GM21423 (cell line): ENCODE data around the gene P2RX1.
"Not testable (repeated sequence)": the region's sequence is repeated elsewhere in the genome, so short reads cannot be mapped to it uniquely, and the experiment has no call there.

ENCODE experiments used
- ATAC-seq: cut with Tn5 transposase; IDR thresholded peaks from one replicate; pipeline ENCODE4 v1.9.1; 2021; ENCODE audit warnings: mild to moderate bottlenecking, moderate library complexity; ENCODE audit not compliant: unreplicated experiment

Gene P2RX1

GRCh38 chr17:3952186-3952585 is 35.9 kb upstream of the P2RX1 start:
- ATAC-seq, result no peak

DNA sequence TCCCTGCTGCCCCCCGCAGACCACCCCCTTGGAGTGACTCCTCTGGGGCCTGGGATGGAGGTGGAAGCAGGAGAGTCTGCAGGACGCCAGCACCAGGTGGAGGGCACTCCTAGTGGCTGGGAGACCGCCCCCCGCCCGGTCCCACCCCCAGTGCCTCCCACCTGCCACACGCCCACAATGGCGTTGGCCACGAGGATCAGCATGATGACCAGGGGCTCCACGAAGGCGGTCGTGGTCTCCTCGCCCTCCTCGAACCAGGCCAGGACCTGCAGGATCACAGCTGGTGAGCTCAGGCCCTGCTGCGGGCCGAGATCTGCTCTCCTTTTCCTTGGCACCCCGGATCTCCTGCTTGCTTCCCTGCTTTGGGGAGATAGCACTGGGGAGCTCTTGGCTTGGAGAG is 35.2 kb upstream of the P2RX1 start:
- ATAC-seq, result no peak

DNA sequence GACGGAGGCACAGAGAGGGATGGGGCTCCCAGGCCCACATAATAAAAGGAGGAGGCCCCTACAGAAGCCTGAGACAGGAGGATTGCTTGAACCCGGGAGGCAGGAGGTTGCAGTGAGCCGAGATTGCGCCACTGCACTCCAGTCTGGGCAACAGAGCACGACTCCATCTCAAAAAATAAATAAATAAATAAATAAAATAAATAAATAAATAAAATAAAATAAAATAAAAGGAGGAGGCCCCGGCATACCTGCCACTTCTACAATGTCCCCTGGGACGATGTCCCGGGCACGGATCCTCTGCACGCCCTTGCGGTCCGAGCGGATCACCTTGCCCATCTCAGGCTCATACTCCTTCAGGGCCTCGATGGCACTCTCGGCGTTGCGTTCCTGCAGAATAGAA is 34.7 kb upstream of the P2RX1 start:
- no peak for ATAC-seq

GRCh38 chr17:3950584-3950983 is 34.3 kb upstream of the P2RX1 start:
- no peak for ATAC-seq

DNA sequence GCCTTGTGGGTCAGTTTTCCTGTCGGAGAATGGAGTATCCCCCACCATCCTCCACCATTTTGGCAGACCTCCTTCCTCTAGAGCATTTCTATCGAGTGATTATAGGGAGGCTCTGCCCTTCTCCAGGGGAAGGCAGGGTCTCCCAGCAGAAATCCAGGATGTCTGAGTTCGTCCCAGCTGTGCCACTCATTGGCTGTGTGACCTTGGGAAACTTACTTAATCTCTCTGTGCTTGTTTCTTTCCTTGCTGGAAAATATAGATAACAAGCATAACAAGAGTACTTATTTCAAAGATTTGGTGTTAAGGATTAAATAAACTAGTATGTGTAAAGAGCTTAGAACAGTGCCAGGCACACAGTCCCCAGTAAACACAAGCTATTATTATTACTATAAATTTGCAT is 33.2 kb upstream of the P2RX1 start:
- no peak for ATAC-seq

- ATAC-seq, result not testable (repeated sequence)
These were observed 32.3 kb upstream of the P2RX1 start for GRCh38 chr17:3948551-3948950.

DNA sequence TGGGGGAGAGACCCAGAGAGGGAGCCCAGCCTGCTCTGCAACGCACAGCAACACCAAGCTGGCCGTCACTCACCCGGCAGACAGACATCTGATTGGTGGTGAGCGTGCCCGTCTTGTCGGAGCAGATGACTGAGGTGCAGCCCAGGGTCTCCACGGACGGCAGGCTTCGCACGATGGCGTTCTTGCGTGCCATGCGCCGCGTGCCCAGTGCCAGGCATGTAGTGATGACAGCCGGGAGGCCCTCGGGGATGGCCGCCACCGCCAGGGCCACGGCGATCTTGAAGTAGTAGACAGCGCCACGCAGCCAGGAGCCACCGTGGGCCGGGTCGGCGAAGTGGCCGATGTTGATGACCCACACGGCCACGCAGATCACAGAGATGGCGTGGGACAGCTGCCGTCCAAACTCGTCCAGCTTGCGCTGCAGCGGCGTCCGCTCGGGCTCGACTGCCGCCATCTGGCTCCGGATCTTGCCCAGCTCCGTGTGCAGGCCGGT is 31.1 kb upstream of the P2RX1 start:
- no peak for ATAC-seq

- ATAC-seq, result no peak
These were observed 30.5 kb upstream of the P2RX1 start for GRCh38 chr17:3946711-3947235.

DNA sequence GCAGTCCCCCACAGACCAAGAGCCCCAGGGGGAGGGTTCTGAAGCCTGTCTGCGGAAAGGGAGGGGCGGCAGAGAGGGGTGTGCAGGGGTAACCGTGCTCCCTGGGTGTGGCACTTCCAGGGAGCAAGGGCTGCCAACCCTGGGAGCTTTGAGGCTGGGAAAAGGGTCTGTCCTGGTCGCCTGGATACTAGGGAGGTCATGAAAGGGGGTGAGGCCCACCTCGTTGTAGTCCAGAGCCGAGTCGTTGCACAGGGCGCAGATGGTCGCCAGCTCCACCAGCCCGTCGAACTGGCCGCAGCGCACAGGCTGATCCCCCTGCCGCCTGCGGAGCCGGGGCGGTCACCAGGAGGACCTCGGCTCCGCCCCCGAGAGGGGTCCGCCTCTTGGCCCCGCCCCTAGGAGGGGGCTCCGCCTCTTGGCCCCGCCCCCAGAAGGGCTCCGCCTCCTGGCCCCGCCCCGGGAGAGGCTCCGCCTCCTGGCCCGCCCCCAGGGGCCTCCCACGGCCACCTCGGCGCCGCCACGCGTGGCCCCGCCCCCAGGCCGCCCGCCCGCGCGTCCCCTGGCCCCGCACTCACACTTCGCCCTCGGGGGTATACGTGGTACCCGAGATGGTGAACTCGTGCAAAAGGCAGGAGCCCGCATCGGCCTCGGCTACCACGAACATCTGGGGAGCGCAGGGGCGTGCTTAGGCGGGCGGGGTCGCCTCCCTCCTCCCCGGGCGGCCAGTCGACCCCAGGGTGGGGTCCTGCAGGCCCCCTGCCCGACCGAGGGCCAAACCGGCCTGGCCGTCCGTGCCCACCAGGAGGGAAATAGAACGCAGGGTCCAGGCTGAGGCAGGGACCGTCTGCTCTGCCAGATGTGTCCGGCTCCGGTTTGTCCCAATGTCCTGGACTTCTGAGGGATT is 28.5 kb upstream of the P2RX1 start:
- ATAC-seq, result no peak

GRCh38 chr17:3943240-3943891 is 27.1 kb upstream of the P2RX1 start:
- no peak for ATAC-seq

GRCh38 chr17:3940965-3941698 is 24.9 kb upstream of the P2RX1 start:
- no peak for ATAC-seq

DNA sequence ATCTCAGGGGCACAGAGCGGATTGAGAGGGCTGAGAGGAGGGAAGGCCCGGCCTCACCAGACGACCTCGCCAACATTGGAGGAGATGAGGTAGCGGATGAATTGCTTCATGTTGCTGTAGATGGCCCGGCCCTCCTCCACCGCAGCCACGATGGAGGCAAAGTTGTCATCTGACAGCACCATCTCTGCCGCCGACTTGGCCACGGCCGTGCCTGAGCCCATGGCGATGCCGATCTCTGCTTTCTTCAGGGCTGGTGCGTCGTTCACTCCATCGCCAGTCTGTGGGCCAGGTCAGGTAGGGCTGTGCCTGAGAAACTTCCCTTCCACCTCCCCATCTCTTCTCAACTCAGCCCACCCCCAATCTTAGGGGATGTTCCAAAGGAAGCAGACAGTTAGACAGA is 21.1 kb upstream of the P2RX1 start:
- no peak for ATAC-seq

GRCh38 chr17:3935825-3936355 is 19.6 kb upstream of the P2RX1 start:
- no peak for ATAC-seq

GRCh38 chr17:3935140-3935542 is 18.9 kb upstream of the P2RX1 start:
- ATAC-seq, result no peak

DNA sequence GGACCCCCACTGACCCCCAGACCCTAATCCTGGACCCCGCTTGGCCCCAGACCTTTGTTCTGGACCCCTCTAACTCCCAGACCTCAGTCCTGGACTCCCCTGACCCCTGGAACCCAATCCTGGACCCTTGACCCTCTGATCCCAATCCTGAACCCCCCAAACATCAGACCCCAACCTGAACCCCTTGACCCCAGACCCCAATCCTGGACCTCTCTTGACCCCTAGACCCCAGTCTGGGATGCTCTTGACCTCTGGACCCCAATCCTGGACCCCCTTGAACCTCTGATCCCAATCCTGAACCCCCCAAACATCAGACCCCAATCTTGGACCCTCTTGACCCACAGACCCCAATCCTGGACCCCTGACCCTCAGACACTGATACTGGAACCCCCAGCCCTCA is 13.5 kb upstream of the P2RX1 start:
- no peak for ATAC-seq

- no peak for ATAC-seq
These were observed 12.9 kb upstream of the P2RX1 start for GRCh38 chr17:3929181-3929580.

GRCh38 chr17:3928406-3928805 is 12.1 kb upstream of the P2RX1 start:
- no peak for ATAC-seq

GRCh38 chr17:3927628-3928340 is 11.5 kb upstream of the P2RX1 start:
- no peak for ATAC-seq

GRCh38 chr17:3926860-3927627 is 10.8 kb upstream of the P2RX1 start:
- ATAC-seq, result no peak
